ENCODE measurements around the gene CACNB2. TPM values are rescaled to one million over a fixed set of nuclear protein-coding genes. Genes with fewer than 3 reads are reported as not detected.

CACNB2 gene
- total RNA-seq, 1 donor from 2014 or later = 4.9 TPM

DNA sequence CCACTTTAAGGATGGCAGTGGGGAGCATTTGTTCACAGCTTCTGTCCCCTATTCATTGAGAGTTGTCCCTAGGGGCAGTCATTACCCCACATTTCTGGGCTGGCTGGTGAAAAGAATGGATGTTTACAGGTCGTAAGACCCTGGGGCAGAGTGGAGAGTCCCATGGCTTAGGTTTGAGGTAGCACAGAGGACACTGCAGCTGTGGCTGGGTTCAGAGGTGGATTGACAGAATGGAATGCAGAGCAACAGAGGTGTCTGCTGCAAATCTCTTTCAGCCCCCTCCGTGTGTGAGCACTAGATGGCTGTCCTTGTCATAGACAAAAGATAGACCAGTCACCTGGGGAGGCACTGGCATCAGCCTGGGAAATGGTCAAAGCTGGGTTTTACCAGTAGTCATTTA, 141.9 kb downstream of the CACNB2 start:
- no peak overlapping the region for H3K4me3 Mint-ChIP-seq (ENCODE audit: low read depth)
- H3K27me3 Mint-ChIP-seq = no peaks in the 10 kb centered on the region
- TF ChIP-seq, protein P1, sequence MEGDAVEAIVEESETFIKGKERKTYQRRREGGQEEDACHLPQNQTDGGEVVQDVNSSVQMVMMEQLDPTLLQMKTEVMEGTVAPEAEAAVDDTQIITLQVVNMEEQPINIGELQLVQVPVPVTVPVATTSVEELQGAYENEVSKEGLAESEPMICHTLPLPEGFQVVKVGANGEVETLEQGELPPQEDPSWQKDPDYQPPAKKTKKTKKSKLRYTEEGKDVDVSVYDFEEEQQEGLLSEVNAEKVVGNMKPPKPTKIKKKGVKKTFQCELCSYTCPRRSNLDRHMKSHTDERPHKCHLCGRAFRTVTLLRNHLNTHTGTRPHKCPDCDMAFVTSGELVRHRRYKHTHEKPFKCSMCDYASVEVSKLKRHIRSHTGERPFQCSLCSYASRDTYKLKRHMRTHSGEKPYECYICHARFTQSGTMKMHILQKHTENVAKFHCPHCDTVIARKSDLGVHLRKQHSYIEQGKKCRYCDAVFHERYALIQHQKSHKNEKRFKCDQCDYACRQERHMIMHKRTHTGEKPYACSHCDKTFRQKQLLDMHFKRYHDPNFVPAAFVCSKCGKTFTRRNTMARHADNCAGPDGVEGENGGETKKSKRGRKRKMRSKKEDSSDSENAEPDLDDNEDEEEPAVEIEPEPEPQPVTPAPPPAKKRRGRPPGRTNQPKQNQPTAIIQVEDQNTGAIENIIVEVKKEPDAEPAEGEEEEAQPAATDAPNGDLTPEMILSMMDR (IDR thresholded peaks at IDR 0.05; ENCODE audit: unreplicated experiment) = no peak
- no peak overlapping the region for H3K27ac Mint-ChIP-seq
- no peaks in the 10 kb centered on the region for H3K9me3 Mint-ChIP-seq (ENCODE audit: low read depth)
- no peaks in the 10 kb centered on the region for H3K4me1 Mint-ChIP-seq (ENCODE audit: low read depth)
- DNase-seq (ENCODE audit: low spot score, unreplicated experiment) = no peak
- H3K36me3 Mint-ChIP-seq (ENCODE audit: insufficient read depth) = no peaks in the 10 kb centered on the region

DNA sequence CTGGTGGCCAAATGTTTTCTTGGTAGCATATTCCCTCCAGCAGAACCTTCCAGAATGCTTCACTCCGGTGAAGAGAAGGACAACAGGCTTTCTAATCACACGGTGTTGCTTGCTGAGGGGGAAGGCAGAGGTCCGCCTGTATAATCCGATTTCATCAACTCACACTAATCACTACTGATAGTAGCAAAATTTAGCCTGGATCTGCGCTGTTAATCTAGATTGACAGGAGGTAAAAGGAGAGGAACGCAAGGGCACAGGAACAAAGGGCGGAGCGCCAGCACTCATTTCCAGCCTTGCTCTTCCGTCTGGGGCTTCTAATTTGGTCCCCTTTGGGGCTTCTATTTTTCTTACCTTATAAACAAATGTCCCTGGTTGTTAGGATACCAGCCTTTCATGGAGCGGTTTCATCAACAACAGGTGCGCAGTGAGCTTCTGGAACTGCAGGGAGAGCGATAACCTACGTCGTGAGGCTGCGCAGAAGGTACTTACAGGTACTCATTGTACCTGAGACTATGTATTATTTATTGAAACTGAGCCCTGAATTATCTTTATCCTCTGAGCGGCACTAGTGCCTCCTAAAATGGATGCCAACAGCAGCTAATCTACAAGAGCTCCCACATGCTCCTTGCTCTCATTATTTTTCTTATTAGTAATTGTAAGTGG, 150.6 kb downstream of the CACNB2 start:
- no peaks in the 10 kb centered on the region for H3K36me3 Mint-ChIP-seq (ENCODE audit: insufficient read depth)
- H3K9me3 Mint-ChIP-seq (ENCODE audit: low read depth) = no peaks in the 10 kb centered on the region
- TF ChIP-seq, protein P1 (IDR thresholded peaks at IDR 0.05; ENCODE audit: unreplicated experiment) = no peak
- no peaks in the 10 kb centered on the region for H3K27me3 Mint-ChIP-seq
- no peak overlapping the region for H3K4me3 Mint-ChIP-seq (ENCODE audit: low read depth)
- H3K4me1 Mint-ChIP-seq (ENCODE audit: low read depth) = no peaks in the 10 kb centered on the region
- no peak overlapping the region for H3K27ac Mint-ChIP-seq
- no peak for DNase-seq (ENCODE audit: low spot score, unreplicated experiment)

DNA sequence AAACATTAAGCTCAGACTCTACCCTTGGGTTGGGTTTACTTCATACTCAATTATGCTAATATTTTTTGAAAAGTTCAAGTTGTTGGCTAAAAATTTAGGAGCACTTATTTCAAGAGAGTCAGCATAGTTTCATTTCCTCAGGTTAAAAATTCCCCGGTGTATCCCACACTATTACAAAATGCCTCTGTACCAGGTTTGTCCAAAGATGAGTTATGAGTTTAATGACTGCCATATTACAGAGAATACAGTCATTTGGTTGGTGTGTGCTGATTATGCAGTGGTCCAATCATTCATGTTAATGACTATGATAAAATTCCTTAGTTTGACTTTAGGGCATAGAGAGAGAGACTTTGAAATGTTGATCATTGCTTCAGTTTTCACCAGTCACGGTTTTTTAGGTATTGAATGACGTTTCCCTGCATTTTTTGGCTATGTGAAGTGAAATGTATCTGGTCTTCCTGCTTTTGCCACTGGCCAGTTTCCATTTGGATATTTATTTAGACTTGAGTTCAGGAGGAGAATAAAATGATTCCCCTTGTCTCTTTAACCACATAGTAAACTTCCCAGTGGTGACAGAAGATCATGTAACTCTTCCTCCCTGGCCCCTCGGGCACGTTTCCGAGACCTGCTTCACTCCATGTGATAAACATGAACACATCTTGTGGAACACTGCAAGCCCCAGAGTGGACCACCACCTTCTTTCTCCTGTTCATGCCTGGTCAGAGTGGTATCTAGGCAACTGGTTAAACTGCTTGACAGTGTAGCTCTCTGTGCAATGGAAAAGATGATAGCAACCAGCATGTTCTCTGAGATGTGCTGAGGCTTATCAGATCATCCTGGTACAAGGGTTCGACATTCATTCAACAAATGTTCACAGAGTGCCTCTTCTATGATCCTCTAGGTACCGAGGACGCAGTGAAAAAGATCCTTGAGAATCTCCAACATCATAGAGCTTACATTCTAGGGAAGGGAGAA, 153.6 kb downstream of the CACNB2 start:
- Mint-ChIP-seq H3K9me3 (ENCODE audit: low read depth) (no peaks in the 10 kb centered on the region), H3K27me3 (no peaks in the 10 kb centered on the region), H3K4me3 (ENCODE audit: low read depth) (no peak overlapping the region), H3K36me3 (ENCODE audit: insufficient read depth) (no peaks in the 10 kb centered on the region), H3K27ac (no peak overlapping the region), H3K4me1 (ENCODE audit: low read depth) (peaks cover 6% of the 10 kb centered on the region)
- TF ChIP-seq, protein P1 (IDR thresholded peaks at IDR 0.05; ENCODE audit: unreplicated experiment) = no peak
- DNase-seq (ENCODE audit: low spot score, unreplicated experiment) = no peak

DNA sequence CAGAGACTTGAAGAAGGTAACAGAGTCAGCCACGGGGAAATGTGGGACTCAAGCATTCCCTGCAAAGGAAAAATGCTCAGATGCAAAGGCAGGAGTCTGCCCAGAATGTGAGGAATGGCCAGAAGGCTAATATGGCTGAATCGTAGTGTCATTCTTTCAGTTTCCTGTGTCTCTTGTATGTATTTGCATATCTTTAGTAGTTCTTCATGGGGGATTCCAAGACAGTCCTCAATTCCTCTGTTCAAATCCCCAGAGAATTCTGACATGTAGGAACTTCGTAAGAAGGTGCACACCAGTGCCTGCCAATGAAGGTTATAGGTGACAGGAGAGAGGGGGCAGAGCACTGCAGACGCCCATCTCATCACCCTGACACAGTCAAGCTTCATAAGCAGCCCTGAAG, 154.4 kb downstream of the CACNB2 start:
- Mint-ChIP-seq H3K4me3 (ENCODE audit: low read depth) (no peak overlapping the region), H3K4me1 (ENCODE audit: low read depth) (peaks cover 6% of the 10 kb centered on the region), H3K36me3 (ENCODE audit: insufficient read depth) (no peaks in the 10 kb centered on the region), H3K27ac (no peak overlapping the region), H3K27me3 (no peaks in the 10 kb centered on the region), H3K9me3 (ENCODE audit: low read depth) (no peaks in the 10 kb centered on the region)
- TF ChIP-seq, protein P1 (IDR thresholded peaks at IDR 0.05; ENCODE audit: unreplicated experiment) = no peak
- no peak for DNase-seq (ENCODE audit: low spot score, unreplicated experiment)

DNA sequence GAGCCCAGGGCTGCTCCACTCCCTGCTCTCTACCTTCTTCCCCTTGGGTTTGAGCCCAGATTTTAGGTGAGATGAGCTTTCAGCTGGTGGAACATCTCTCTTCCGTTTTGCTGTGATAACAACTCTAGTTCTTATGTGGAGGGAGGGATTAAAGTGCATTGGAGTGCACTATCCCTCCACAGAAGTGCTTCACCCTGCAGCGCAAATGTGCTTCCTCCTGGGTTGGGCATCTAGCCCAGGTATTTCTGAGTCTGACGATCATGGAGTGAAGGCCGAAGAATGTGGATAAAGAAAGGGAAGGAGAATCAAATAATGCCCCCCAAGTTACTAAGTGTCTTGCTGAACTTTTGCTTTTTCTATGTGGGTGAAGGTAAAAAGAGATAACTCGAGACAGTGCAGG, 157.4 kb downstream of the CACNB2 start:
- H3K4me1 Mint-ChIP-seq (ENCODE audit: low read depth) = peaks cover 6% of the 10 kb centered on the region
- no peak for DNase-seq (ENCODE audit: low spot score, unreplicated experiment)
- TF ChIP-seq, protein P1 (IDR thresholded peaks at IDR 0.05; ENCODE audit: unreplicated experiment) = no peak
- H3K4me3 Mint-ChIP-seq (ENCODE audit: low read depth) = no peak overlapping the region
- no peaks in the 10 kb centered on the region for H3K36me3 Mint-ChIP-seq (ENCODE audit: insufficient read depth)
- no peaks in the 10 kb centered on the region for H3K27me3 Mint-ChIP-seq
- H3K9me3 Mint-ChIP-seq (ENCODE audit: low read depth) = no peaks in the 10 kb centered on the region
- no peak overlapping the region for H3K27ac Mint-ChIP-seq

Data from progenitor cell of endocrine pancreas (in vitro differentiated cells).